ENCODE results near the gene PIGV.
"Not testable (repeated sequence)": the region's sequence is repeated elsewhere in the genome, so short reads cannot be mapped to it uniquely, and the experiment has no call there.

The PIGV gene

GRCh38 chr1:26791626-26792025, 3.9 kb downstream of the PIGV start:
- in situ Hi-C loops (cut with MboI; ENCODE audit: low sequenced_read_pairs) = no loop called here

- in situ Hi-C loops (cut with MboI; ENCODE audit: low sequenced_read_pairs) = no loop called here
Observed at GRCh38 chr1:26792924-26793323, 5.2 kb downstream of the PIGV start.

- in situ Hi-C loops (cut with MboI; ENCODE audit: low sequenced_read_pairs) = no loop called here
Observed at GRCh38 chr1:26794391-26794790, 6.6 kb downstream of the PIGV start.

GRCh38 chr1:26797627-26798026, 9.9 kb downstream of the PIGV start:
- in situ Hi-C loops (cut with MboI; ENCODE audit: low sequenced_read_pairs) = loop anchor here (5.0 kb wide), 1 partner anchor 190 kb away; no protein-coding TSS in a partner anchor

GRCh38 chr1:26799479-26800142, 11.9 kb downstream of the PIGV start:
- in situ Hi-C loops (cut with MboI; ENCODE audit: low sequenced_read_pairs) = loop anchor here (5.0 kb wide), 1 partner anchor 192 kb away; no protein-coding TSS in a partner anchor

GRCh38 chr1:26803932-26804331, 16.2 kb downstream of the PIGV start:
- in situ Hi-C loops (cut with MboI; ENCODE audit: low sequenced_read_pairs) = not testable (repeated sequence)

GRCh38 chr1:26810105-26810504, 22.4 kb downstream of the PIGV start:
- in situ Hi-C loops (cut with MboI; ENCODE audit: low sequenced_read_pairs) = not testable (repeated sequence)

GRCh38 chr1:26811057-26811456, 23.3 kb downstream of the PIGV start:
- in situ Hi-C loops (cut with MboI; ENCODE audit: low sequenced_read_pairs) = no loop called here

- in situ Hi-C loops (cut with MboI; ENCODE audit: low sequenced_read_pairs) = no loop called here
Observed at GRCh38 chr1:26811708-26812107, 24.0 kb downstream of the PIGV start.

- in situ Hi-C loops (cut with MboI; ENCODE audit: low sequenced_read_pairs) = no loop called here
Observed at GRCh38 chr1:26814377-26814776, 26.6 kb downstream of the PIGV start.

- in situ Hi-C loops (cut with MboI; ENCODE audit: low sequenced_read_pairs) = no loop called here
Observed at GRCh38 chr1:26814893-26815292, 27.1 kb downstream of the PIGV start.

GRCh38 chr1:26820784-26821269, 33.1 kb downstream of the PIGV start:
- in situ Hi-C loops (cut with MboI; ENCODE audit: low sequenced_read_pairs) = no loop called here

GRCh38 chr1:26822737-26823395, 35.1 kb downstream of the PIGV start:
- in situ Hi-C loops (cut with MboI; ENCODE audit: low sequenced_read_pairs) = no loop called here

- in situ Hi-C loops (cut with MboI; ENCODE audit: low sequenced_read_pairs) = no loop called here
Observed at GRCh38 chr1:26824731-26825130, 37.0 kb downstream of the PIGV start.

GRCh38 chr1:26826261-26827105, 38.7 kb downstream of the PIGV start, which contains the start of gene ZDHHC18:
TSS of gene ZDHHC18 (plus strand) at chr1:26826688. CDS start at chr1:26826805, 117 bp downstream.
- in situ Hi-C loops (cut with MboI; ENCODE audit: low sequenced_read_pairs) = no loop called here

GRCh38 chr1:26827106-26827604, 39.4 kb downstream of the PIGV start:
- in situ Hi-C loops (cut with MboI; ENCODE audit: low sequenced_read_pairs) = no loop called here

GRCh38 chr1:26827663-26828062, 39.9 kb downstream of the PIGV start:
- in situ Hi-C loops (cut with MboI; ENCODE audit: low sequenced_read_pairs) = no loop called here

- in situ Hi-C loops (cut with MboI; ENCODE audit: low sequenced_read_pairs) = no loop called here
Observed at GRCh38 chr1:26828411-26828991, 40.8 kb downstream of the PIGV start.

GRCh38 chr1:26829184-26829911, 41.6 kb downstream of the PIGV start:
- in situ Hi-C loops (cut with MboI; ENCODE audit: low sequenced_read_pairs) = no loop called here

GRCh38 chr1:26831059-26831458, 43.3 kb downstream of the PIGV start:
- in situ Hi-C loops (cut with MboI; ENCODE audit: low sequenced_read_pairs) = no loop called here
